GM18498 (cell line): Measurements from ENCODE around the gene TTBK2.
"Not testable (repeated sequence)": the region's sequence is repeated elsewhere in the genome, so short reads cannot be mapped to it uniquely, and the experiment has no call there.

Experiments used
- ATAC-seq: cut with Tn5 transposase; IDR thresholded peaks from one replicate; pipeline ENCODE4 v1.9.1; 2021; ENCODE audit warnings: mild to moderate bottlenecking, moderate library complexity; ENCODE audit not compliant: unreplicated experiment

The TTBK2 gene

DNA sequence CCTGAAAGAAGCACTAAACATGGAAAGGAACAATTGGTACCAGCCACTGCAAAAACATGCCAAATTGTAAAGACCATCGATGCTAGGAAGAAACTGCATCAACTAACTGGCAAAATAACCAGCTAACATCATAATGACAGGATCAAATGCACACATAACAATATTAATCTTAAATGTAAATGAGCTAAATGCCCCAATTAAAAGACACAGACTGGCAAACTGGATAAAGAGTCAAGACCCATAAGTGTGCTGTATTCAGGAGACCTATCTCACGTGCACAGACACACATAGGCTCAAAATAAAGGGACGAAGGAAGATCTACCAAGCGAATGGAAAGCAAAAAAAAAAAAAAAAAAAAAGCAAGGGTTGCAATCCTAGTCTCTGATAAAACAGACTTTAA, 154.5 kb downstream of the TTBK2 start:
- ATAC-seq: not testable (repeated sequence)

DNA sequence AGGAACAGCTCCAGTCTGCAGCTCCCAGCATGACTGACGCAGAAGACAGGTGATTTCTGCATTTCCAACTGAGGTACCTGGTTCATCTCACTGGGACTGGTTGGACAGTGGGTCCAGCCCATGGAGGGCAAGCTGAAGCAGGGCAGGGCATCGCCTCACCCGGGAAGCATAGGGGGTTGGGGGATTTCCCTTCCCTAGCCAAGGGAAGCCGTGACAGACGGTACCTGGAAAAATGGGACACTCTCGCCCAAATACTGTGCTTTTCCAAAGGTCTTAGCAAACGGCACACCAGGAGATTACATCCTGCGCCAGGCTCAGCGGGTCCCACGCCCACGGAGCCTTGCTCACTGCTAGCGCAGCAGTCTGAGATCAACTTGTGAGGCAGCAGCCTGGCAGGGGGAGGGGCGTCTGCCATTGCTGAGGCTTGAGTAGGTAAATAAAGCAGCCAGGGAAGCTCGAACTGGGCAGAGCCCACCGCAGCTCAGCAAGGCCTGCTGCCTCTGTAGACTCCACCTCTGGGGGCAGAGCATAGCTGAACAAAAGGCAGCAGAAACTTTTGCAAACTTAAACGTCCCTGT, 156.3 kb downstream of the TTBK2 start:
- not testable (repeated sequence) for ATAC-seq

DNA sequence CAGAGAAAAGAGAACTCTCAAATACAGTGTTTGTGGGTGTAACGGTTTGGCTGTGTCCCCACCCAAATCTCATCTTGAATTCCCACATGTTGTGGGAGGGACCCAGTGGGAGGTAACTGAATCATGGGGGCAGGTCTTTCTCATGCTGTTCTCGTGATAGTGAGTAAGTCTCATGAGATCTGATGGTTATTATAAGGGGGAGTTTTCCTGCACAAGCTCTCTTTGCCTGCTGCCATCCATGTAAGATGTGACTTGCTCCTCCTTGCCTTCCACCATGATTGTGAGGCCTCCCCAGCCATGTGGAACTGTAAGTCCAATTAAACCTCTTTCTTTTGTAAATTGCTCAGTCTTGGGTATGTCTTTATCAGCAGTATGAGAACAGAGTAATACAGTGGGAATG, 158.8 kb downstream of the TTBK2 start:
- ATAC-seq: not testable (repeated sequence)

DNA sequence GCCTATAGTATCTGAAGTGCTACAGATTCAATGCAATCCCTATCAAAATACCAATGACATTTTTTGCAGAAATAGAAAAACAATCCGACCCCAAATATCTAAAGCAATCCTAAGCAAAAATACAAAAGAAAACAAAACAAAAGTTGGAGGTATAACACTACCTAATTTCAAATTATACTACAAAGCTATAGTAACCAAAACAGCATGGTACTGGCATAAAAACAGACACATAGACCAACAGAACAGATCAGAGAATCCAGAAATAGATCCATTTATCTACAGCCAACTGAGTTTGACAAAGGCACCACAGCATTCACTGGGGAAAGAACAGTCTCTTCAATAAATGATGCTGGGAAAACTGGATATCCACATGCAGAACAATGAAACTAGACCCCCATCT, 159.8 kb downstream of the TTBK2 start:
- ATAC-seq: no peak

DNA sequence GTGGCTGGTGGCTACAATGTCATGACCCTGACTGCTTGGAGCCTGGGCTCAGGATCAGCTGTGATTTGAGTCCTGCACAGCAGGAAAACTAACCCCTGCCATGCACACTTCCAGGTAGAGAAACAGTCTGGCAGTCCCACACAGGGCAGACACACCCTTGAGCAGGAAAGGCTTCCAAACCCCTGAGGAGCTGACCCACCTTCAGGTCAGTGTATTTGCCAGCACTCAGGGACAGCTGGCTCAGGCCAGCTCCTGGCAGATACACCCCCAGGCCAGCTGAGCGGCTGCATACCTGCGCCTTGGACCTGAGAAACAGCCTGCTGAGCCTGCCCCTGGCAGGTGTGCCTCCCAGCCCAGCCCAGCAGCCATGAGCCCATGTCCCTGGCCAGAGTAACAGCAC, 161.5 kb downstream of the TTBK2 start:
- no peak for ATAC-seq

DNA sequence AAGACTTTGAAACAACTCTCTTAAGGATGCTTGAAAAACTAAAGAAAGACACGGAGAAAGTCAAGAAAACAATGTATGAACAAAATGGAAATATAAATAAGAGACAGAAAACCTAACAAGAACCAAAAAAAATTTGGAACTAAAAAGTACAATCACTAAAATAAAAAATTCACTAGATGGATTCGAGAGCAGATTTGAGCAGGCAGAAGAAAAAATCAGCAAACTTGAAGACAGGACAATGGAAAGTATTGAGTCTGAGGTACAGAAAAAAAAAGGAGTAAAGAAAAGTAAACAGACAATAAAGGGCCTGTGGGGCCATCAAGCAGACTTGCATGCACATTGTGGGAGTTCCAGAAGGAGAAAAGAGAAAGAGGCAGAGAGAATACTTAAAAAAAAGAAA, 170.3 kb downstream of the TTBK2 start:
- no peak for ATAC-seq

DNA sequence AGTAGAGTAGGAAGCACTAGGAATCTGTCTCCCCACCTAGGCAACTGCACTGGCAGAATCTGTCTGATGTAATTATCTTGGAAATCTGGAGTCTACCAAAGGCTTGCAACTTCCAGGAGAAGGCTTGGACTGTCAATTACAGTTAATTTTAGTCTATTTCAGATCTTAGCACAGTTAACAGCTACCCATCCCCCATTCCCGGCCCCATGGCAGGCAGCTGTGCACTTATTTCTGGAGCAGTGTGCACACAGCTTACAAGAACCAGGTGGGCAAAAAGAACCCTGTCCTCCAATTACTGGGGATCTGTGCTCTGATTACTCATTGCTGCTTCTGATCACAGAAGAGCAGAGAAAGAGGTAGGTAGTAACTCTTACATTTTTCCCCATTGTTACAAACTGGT, 171.3 kb downstream of the TTBK2 start:
- no peak for ATAC-seq

DNA sequence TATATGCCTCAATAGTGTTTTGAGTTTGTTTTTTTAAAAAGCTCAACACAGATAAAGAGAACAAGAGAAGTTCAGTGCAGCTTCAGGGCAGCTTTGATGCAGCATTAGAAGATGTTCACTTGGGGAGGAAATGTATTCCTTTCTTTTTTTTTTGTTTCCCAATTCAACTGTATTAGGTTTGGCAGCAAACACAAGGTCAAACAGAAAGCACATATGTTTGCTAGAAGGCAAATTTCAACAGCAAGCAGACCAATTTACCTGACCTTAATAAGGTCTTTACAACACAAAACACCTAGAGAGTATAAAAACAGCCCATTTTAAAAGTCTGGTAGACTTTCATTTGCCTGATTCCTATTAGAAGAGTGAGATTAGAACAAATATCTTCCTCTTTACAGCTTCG, 176.4 kb downstream of the TTBK2 start:
- ATAC-seq: no peak

DNA sequence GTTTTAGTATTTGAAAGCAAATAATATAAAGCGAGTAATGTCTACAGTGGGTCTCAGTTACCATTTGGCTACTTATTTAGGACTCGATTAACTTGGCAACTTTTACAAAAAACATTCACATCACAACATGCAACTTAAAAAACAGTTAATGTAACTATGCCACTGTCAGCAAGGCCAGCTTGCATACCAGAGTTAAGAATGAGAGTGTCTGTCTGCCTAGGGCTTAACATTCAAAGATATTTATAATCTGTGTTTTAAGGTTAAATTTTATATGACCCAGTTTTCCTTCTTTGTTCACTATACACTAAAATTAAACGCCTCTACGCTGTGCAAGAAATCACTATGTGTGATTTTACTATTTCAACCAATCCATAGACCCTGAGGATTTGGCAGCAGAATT, 178.4 kb downstream of the TTBK2 start:
- ATAC-seq: no peak

DNA sequence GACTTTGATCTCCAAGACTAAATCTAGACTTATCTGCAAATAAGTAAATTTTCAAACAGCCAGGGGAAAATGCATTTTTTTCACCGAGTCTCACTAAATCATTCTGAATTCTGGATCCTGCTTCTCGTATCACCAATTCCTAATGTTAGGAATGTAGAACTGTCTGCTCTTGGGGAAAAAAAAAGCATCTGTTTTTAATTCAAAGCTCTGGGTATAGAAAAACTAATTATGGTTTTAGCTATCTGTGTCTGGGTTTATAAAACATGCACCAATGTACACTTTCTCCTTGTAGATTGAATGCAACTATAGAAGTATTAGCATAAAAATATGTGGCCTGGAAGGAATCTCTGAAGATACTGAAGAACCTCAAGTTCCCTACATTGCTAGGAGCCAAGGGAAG, 178.9 kb downstream of the TTBK2 start:
- ATAC-seq: no peak

DNA sequence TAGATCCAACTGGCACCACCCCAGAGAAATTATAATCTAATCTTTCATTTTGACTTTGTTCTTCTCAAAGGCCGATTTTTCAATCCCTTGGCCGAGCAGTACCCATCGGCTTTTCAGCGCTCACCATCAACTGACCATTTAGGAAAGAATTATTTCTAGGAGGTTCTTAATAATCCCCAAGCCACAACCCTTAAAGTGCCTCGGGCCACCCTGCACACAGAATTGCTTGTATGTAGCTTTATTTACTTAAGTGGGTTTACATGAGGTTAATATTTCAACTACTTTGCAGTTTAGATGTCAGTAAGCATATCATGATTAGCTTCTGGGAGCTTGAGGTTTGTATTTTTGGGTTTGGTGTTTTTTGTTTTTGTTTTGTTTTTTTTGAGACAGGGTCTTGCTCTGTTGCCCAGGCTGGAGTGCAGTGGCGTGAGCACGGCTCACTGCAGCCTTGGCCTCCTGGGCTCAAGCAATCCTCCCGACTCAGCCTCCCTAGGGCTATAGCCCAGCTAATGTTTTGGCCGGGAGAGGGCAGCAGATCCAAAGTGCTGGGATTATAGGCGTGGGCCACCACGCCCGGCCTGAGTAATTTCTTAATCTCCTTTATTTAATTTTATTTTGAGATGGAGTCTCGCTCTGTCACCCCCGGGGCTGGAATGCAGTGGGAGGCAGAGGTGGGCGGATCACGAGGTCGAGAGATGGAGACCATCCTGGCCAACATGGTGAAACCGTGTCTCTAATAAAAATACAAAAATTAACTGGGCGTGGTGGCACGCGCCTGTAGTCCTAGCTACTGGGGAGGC, 182.8 kb downstream of the TTBK2 start:
- ATAC-seq: no peak

DNA sequence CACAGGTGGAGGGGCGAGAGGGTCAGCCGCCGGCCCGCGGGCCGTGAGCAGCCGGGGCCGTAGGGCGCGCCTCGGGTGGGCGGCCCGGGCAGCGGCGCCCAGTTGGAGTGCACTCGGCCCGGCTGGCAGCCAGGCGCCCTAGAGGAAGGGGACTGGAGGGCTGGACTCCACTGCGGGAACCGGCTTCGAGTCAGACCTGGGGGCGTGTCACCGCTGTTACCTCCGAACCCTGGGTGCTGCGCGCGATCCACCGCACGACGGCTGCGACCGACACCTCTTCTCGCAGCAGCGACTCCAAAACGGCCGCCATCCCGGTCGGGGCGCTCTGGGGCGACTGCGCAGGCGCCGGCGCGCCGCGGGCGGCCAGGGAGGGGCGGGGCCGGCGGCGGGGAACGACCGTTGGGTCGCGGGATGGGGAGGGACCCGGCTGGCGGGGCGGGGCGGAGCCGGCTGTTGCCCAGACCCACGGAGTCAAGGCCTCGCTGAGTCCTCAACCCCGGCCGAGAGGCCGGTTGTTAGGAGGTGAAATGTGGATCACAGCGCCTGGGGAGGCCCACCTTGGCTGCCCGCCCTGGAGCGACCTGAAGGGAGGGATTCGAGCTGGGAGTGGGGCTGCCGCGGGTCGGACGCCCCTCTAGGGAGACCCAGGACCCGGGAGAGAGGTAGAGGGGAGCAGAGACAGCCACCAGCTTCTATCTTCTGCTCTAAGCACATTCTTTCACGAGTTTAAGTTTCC, 183.6 kb downstream of the TTBK2 start, which contains the start of gene CDAN1:
Gene CDAN1, minus strand, starts transcription at position 336 of the 736 bp plus-strand sequence. Its CDS starts 26 bp downstream, at position 310.
- ATAC-seq: peak; percentile 90

DNA sequence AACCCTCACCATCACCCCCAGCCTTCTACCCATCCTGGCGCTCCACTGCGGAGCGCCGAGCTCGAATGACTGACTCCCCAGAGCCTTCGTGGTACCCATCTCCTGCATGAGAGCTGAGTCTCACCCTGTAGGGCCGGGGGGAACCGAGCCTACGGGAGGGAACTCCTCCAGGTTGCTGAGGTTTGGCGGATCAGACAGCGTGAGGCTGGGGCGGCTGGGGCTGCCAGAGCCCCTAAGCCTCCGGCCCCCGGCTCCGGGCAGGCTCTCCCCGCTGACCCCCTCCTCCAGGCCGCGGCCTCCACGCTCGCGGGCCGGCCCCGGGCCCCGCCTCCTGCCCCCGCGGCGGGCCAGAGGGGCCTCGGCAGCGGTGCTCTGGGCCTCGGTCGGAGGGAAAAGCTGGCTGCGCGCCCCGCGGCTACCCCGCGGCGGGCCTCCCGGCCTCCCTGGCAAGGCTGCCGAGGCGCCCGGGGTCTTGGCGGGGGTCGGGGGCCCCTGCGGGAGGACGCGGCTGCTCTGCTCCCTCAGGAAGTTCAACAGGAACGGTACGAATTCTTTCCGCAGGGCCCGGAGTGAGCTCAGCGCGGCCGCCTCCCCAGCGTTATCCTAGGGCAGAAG, 184.3 kb downstream of the TTBK2 start:
- ATAC-seq: peak; percentile 42

DNA sequence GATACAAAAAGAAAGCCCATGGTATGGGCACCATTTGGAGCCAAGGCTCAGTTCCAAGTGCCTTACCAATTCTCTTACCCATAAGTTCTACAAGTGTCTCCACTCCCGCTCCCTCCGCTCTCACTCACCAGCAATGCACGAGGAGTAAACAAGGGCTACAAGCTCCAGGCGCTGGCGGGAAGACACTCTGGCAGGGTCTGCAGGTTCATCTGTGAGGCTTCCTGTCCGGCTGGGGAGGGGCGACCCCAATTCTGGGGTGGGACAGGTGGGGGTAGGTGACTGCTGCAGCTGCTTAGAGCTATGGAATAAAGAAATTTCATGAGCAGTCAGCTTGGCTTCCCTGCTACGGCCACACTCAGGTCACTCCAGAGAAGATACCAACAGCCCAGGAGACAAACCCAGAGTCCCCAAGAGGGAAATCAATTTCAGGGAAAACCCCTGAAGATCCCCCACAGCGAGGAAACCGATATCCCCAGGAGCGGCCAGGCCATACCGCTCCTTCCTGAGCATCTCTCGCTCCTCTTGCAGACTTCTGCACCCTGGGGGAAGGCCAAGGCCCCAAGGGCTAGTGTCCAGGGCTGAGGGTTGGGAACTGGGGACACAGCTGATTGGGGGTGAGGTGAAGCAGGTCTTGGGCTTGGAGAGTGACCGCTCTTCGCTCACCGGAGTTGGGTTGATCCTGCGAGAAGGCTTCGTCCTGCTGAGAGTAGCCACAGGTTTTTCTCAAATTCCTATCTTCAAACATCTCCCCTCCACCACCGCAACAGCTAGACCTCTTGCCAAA, 185.0 kb downstream of the TTBK2 start:
- ATAC-seq: no peak

DNA sequence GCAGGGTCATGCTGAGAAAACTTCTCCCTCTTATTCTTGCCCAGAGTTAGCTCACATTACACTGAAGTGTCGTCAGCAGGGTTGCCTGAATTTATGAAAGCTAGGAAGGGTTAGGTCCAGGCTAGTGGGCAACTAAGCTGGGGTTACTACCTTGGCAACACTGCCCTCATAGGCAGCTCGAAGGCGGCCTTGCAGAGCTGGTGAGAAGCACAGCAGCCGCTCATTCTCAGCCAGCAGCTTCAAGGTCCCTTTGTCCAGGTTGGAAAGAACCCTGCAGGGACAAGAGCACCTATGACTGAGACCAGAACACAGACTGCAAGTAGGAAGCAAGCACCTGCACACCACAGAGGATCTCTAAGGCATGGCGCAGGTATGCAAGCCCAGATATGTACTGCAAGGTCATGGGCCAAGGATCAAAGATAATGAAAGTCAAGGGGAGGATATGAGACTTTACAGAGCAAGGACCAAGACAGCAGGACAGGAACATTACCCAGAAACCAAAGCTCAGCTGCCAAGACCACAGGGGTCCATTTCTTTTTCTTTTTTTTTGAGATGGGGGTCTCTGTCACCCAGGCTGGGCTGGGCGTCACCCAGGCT, 186.4 kb downstream of the TTBK2 start:
- no peak for ATAC-seq

DNA sequence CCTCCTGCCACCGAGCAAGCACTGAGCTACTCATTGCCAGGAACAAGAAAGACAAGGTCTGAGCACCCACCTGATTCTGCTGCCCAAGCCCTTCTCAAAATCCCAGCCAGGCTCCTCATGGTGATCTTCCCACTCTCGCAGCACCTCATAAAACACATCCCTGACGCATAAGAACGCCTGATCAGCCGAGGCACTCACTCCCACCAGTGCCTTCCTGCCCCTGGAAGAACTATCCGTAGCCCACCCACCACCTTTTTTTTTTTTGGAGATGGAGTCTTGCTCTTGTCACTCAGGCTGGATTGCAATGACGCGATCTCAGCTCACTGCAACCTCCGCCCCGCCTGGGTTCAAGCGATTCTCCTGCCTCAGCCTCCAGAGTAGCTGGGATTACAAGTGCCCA, 187.6 kb downstream of the TTBK2 start:
- ATAC-seq: no peak

DNA sequence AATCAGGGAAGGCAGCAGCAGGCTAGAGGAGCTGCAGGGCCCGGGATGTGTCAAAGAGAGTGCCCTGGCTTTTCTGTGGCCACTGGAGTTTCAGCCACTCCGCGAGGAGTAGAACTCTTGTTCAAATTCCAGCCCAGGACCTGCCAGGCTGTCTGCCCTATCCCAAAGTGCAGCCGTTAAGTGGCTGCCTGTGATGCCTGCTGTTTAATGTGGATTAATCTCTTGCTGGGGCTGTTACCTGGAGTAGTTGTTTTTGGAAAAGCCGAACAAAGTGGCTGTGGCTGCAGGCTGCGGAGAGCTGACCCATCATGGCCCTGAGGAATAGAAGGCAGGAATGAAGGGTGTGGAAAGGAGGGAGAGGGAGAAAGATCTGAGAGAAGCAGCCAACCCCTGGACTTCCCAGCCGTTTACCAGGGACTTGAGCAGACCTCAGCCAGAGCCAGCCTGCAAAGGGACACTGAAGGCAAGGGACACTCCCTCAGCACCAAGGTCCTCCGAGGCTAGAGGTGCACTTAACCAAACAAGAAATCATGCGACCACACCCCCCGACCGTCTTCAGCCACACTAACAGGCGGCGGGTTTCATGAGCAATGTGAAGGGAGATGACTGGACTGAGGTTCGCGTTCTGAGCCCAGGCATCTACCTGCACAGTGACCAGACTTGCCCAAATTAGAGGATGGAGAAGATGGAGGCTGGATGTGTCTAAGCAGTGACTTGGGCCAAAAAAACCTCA, 188.3 kb downstream of the TTBK2 start:
- no peak for ATAC-seq

DNA sequence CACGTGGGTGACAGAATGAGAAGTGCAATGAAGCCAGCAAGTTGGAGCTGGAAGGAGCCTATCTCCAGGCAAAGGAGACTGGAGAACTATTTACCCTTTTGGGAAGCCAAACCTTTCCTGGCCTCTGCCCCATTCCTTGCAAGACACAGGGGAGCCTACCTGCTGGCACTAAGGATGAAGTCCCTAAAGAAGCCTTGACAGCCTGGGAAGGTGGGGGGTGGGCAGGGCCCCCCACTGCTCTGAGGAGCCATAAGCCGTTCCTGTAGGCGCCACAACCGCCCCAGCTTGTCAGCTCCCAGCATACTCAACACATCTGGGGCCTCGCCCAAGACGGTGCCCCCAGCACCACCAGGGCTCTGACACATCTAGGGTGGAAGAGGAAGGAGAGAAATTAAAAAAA, 189.1 kb downstream of the TTBK2 start:
- ATAC-seq: no peak

DNA sequence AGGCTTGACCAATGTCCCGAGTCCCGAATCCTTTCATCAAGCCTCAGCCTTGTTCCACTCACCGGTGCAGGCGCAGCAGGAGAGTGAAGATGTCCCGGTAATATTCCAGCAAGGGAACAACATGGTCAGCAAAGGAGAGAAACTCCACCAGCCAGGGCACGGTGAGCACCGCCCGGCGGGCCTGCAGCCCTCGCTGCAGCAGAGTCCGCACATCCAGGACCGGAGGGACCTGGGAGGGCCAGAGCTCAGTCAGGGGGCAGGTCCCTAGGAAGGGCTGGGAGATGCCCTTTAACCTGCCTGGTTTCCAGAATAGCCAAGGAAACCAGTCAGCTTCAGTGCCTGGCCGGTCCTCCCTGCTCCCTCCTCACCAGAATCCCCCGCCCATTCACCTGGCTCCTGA, 190.0 kb downstream of the TTBK2 start:
- no peak for ATAC-seq

DNA sequence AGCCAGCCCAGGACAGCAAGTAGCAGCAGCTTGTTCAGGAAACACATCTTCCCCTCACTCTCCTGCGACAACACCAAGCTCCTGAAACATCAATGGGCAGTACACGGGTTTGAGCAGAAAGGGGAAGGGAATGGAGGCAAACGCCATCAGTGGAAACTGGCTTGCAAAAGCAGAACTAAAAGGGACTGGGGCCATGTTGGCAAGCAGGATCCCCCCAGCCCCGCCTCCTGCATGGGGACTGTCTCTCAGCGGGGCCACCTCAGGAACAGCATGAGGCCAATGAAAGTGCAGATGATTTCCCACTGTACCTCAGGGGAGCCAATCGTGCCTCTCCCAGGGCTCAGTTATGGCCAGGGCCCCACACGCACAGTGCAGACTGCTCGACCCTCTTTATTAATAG, 190.4 kb downstream of the TTBK2 start:
- no peak for ATAC-seq
